BE2C (cell line): Measurements from ENCODE around the gene TMCC3.

Experiments used
- DNase-seq: peaks from one replicate; pipeline ENCODE4 v3.0.0-alpha.2; 2020
- H3K27me3 ChIP-seq: fragments of 250-450 bp; sonication (Bioruptor Pico); 2 replicates; pipeline ENCODE4 v1.5.1; 2020; ENCODE audit warnings: mild to moderate bottlenecking
- H3K36me3 ChIP-seq: fragments of 250-450 bp; sonication (Bioruptor Pico); 2 replicates; pipeline ENCODE4 v1.5.1; 2020; ENCODE audit warnings: mild to moderate bottlenecking
- H3K4me1 ChIP-seq: fragments of 250-450 bp; sonication (Bioruptor Pico); 2 replicates; pipeline ENCODE4 v1.5.1; 2020
- H3K4me3 ChIP-seq: 2 replicates; pipeline ENCODE4 v1.5.1; 2011; ENCODE audit warnings: low read depth, low read length
- H3K9me3 ChIP-seq: fragments of 250-450 bp; sonication (Bioruptor Pico); 2 replicates; pipeline ENCODE4 v1.5.1; 2020
- CTCF ChIP-seq: IDR thresholded peaks from 2 replicates; pipeline ENCODE4 v1.5.1; 2012; ENCODE audit warnings: mild to moderate bottlenecking, low read depth, low read length

TMCC3 gene

DNA sequence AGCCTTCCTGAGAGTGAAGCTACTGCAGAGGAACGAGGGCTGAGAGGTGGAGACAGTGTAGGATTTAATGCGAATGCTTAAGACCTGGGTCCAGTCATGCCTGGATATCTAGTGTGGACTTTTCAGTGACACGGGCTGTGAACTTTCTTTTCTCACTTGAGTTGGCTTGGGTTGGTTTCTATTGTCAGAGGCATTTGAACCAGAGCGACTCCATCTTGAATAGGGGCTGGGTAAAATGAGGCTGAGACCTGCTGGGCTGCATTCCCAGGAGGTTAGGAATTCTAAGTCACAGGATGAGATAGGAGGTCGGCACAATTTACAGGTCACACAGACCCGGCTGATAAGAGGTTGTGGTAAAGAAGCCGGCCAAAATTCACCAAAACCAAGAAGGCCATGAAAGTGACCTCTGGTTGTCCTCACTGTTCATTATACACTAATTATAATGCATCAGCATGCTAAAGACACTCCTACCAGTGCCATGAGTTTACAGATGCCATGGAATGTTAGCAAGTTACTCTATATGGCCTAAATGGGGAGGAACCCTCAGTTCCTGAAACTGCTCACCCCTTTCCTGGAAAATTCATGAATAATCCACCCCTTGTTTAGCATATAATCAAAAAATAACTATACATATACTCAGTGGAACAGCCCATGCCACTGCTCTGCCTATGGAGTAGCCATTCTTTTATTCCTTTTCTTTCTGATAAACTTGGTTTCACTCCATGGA is 34.2 kb upstream of the TMCC3 start:
- no peak for TF ChIP-seq CTCF
- DNase-seq, result no peak
- Histone ChIP-seq H3K4me1 (no peaks in the 10 kb centered on the region), H3K27me3 (peaks cover 3% of the 10 kb centered on the region), H3K9me3 (no peaks in the 10 kb centered on the region), H3K4me3 (no peak overlapping the region), H3K36me3 (no peaks in the 10 kb centered on the region)

GRCh38 chr12:94679554-94680195 is 29.3 kb upstream of the TMCC3 start:
- H3K9me3 ChIP-seq, result no peaks in the 10 kb centered on the region
- TF ChIP-seq CTCF, result no peak
- 0 out of 2 replicates have a peak, but pooled peaks cover 3% of the 10 kb centered on the region for H3K27me3 ChIP-seq
- DNase-seq, result no peak
- no peak overlapping the region for H3K4me3 ChIP-seq
- H3K36me3 ChIP-seq, result no peaks in the 10 kb centered on the region
- no peaks in the 10 kb centered on the region for H3K4me1 ChIP-seq

GRCh38 chr12:94678849-94679248 is 28.5 kb upstream of the TMCC3 start:
- H3K27me3 ChIP-seq, result 0 out of 2 replicates have a peak, but pooled peaks cover 3% of the 10 kb centered on the region
- H3K4me1 ChIP-seq, result no peaks in the 10 kb centered on the region
- H3K4me3 ChIP-seq, result no peak overlapping the region
- H3K36me3 ChIP-seq, result no peaks in the 10 kb centered on the region
- no peaks in the 10 kb centered on the region for H3K9me3 ChIP-seq
- no peak for DNase-seq
- TF ChIP-seq CTCF, result no peak

GRCh38 chr12:94678379-94678778 is 28.0 kb upstream of the TMCC3 start:
- no peak overlapping the region for H3K4me3 ChIP-seq
- H3K9me3 ChIP-seq, result no peaks in the 10 kb centered on the region
- no peaks in the 10 kb centered on the region for H3K36me3 ChIP-seq
- H3K27me3 ChIP-seq, result 0 out of 2 replicates have a peak, but pooled peaks cover 3% of the 10 kb centered on the region
- H3K4me1 ChIP-seq, result no peaks in the 10 kb centered on the region
- no peak for DNase-seq
- TF ChIP-seq CTCF, result no peak

DNA sequence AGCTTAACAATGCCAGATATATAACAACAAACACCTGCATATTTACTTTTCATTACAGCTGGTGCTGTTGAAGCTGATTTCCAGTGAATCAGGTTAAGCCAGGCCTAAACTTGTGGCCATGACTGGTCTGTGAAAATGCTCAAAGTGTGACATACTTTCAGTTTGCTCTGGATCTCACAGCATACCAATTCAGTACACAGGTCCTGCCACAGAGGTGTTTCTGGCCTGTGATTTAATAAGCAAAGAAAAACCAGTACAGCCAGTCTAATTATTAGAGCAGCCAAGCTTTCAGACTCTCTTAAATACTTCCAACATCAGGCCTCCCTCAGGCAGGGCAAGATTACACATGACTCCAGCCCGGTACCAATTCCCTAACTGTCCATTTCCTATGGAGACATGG is 27.4 kb upstream of the TMCC3 start:
- Histone ChIP-seq H3K27me3 (0 out of 2 replicates have a peak, but pooled peaks cover 3% of the 10 kb centered on the region), H3K4me3 (no peak overlapping the region), H3K9me3 (no peaks in the 10 kb centered on the region), H3K4me1 (no peaks in the 10 kb centered on the region), H3K36me3 (no peaks in the 10 kb centered on the region)
- DNase-seq, result no peak
- no peak for TF ChIP-seq CTCF

- no peak for TF ChIP-seq CTCF
- H3K4me3 ChIP-seq, result no peak overlapping the region
- no peaks in the 10 kb centered on the region for H3K4me1 ChIP-seq
- no peaks in the 10 kb centered on the region for H3K9me3 ChIP-seq
- DNase-seq, result no peak
- H3K36me3 ChIP-seq, result no peaks in the 10 kb centered on the region
- H3K27me3 ChIP-seq, result 0 out of 2 replicates have a peak, but pooled peaks cover 3% of the 10 kb centered on the region
These were observed 26.6 kb upstream of the TMCC3 start for GRCh38 chr12:94676922-94677321.
